ENCODE results near the gene ARHGAP42. TPM values are rescaled to one million over a fixed set of nuclear protein-coding genes. Genes with fewer than 3 reads are reported as not detected.
"Not testable (repeated sequence)": the region's sequence is repeated elsewhere in the genome, so short reads cannot be mapped to it uniquely, and the experiment has no call there.

ARHGAP42 gene
- total RNA-seq, result 20.7 TPM
- long read RNA-seq, partial matches to known transcripts, result 0 of 4 reads
- long read RNA-seq, other reads (novel, unspliced or antisense), result 4 of 4 reads

- no peak for DNase-seq (ENCODE audit: low spot score)
Observed at GRCh38 chr11:100687054-100687629, at the start of gene ARHGAP42. Gene ARHGAP42, plus strand, starts transcription at chr11:100687288. Its CDS starts 391 bp downstream, at chr11:100687679.

- no peak for DNase-seq (ENCODE audit: low spot score)
Observed at GRCh38 chr11:100637706-100638105, 49.4 kb upstream of the ARHGAP42 start.

- DNase-seq (ENCODE audit: low spot score), result no peak
Observed at GRCh38 chr11:100638648-100639047, 48.4 kb upstream of the ARHGAP42 start.

GRCh38 chr11:100639140-100639539 is 47.9 kb upstream of the ARHGAP42 start:
- DNase-seq (ENCODE audit: low spot score), result no peak

GRCh38 chr11:100640071-100640470 is 47.0 kb upstream of the ARHGAP42 start:
- DNase-seq (ENCODE audit: low spot score), result no peak

- no peak for DNase-seq (ENCODE audit: low spot score)
Observed at GRCh38 chr11:100640646-100641045, 46.4 kb upstream of the ARHGAP42 start.

GRCh38 chr11:100641456-100641855 is 45.6 kb upstream of the ARHGAP42 start:
- no peak for DNase-seq (ENCODE audit: low spot score)

- no peak for DNase-seq (ENCODE audit: low spot score)
Observed at GRCh38 chr11:100646545-100646944, 40.5 kb upstream of the ARHGAP42 start.

GRCh38 chr11:100647861-100648260 is 39.2 kb upstream of the ARHGAP42 start:
- no peak for DNase-seq (ENCODE audit: low spot score)

- no peak for DNase-seq (ENCODE audit: low spot score)
Observed at GRCh38 chr11:100663583-100663982, 23.5 kb upstream of the ARHGAP42 start.

- no peak for DNase-seq (ENCODE audit: low spot score)
Observed at GRCh38 chr11:100663996-100664395, 23.1 kb upstream of the ARHGAP42 start.

- DNase-seq (ENCODE audit: low spot score), result not testable (repeated sequence)
Observed at GRCh38 chr11:100666816-100667215, 20.3 kb upstream of the ARHGAP42 start.

- DNase-seq (ENCODE audit: low spot score), result no peak
Observed at GRCh38 chr11:100667449-100667848, 19.6 kb upstream of the ARHGAP42 start.

- no peak for DNase-seq (ENCODE audit: low spot score)
Observed at GRCh38 chr11:100670140-100670539, 16.9 kb upstream of the ARHGAP42 start.

GRCh38 chr11:100671471-100671870 is 15.6 kb upstream of the ARHGAP42 start:
- no peak for DNase-seq (ENCODE audit: low spot score)

GRCh38 chr11:100672498-100673033 is 14.5 kb upstream of the ARHGAP42 start:
- DNase-seq (ENCODE audit: low spot score), result no peak

GRCh38 chr11:100673063-100673462 is 14.0 kb upstream of the ARHGAP42 start:
- DNase-seq (ENCODE audit: low spot score), result no peak

- DNase-seq (ENCODE audit: low spot score), result no peak
Observed at GRCh38 chr11:100674212-100674611, 12.9 kb upstream of the ARHGAP42 start.

GRCh38 chr11:100675115-100675650 is 11.9 kb upstream of the ARHGAP42 start:
- DNase-seq (ENCODE audit: low spot score), result no peak

- DNase-seq (ENCODE audit: low spot score), result no peak
Observed at GRCh38 chr11:100676901-100677300, 10.2 kb upstream of the ARHGAP42 start.

- DNase-seq (ENCODE audit: low spot score), result no peak
Observed at GRCh38 chr11:100677796-100678195, 9.3 kb upstream of the ARHGAP42 start.

GRCh38 chr11:100680070-100680469 is 7.0 kb upstream of the ARHGAP42 start:
- DNase-seq (ENCODE audit: low spot score), result no peak

- no peak for DNase-seq (ENCODE audit: low spot score)
Observed at GRCh38 chr11:100681064-100681502, 6.0 kb upstream of the ARHGAP42 start.

Data from mesenteric fat pad (tissue), 1 donor.